C1 segment of cervical spinal cord (tissue), 14 donors: ENCODE results near the gene NUMBL.
"Not testable (repeated sequence)": the region's sequence is repeated elsewhere in the genome, so short reads cannot be mapped to it uniquely, and the experiment has no call there.

Experiments
- DNase-seq, 14 donors: peaks; one replicate each; lab custom pipeline; 2025; lab: John Stamatoyannopoulos, UW

The NUMBL gene

DNA sequence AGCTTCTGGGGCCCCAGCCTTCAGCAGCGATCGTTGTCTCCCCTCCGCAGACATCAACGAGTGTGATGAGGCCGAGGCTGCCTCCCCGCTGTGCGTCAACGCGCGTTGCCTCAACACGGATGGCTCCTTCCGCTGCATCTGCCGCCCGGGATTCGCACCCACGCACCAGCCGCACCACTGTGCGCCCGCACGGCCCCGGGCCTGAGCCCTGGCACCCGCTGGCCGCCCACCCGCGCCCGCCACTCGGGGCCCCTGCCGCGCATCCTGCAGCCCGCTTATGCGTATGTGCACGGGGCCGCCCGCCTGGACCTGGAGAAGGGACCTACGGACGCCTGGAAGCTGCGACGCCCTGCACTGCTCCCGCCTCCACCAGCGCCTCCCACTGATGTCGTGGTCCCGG is 61.1 kb downstream of the NUMBL start:
- no peak for DNase-seq

- no peak for DNase-seq
Observed at GRCh38 chr19:40627486-40628279, 62.8 kb downstream of the NUMBL start.

GRCh38 chr19:40626918-40627317 is 63.5 kb downstream of the NUMBL start:
- no peak for DNase-seq

GRCh38 chr19:40625406-40626120 is 64.9 kb downstream of the NUMBL start:
- DNase-seq = no peak

- DNase-seq = not testable (repeated sequence)
Observed at GRCh38 chr19:40624369-40625153, 65.9 kb downstream of the NUMBL start.

DNA sequence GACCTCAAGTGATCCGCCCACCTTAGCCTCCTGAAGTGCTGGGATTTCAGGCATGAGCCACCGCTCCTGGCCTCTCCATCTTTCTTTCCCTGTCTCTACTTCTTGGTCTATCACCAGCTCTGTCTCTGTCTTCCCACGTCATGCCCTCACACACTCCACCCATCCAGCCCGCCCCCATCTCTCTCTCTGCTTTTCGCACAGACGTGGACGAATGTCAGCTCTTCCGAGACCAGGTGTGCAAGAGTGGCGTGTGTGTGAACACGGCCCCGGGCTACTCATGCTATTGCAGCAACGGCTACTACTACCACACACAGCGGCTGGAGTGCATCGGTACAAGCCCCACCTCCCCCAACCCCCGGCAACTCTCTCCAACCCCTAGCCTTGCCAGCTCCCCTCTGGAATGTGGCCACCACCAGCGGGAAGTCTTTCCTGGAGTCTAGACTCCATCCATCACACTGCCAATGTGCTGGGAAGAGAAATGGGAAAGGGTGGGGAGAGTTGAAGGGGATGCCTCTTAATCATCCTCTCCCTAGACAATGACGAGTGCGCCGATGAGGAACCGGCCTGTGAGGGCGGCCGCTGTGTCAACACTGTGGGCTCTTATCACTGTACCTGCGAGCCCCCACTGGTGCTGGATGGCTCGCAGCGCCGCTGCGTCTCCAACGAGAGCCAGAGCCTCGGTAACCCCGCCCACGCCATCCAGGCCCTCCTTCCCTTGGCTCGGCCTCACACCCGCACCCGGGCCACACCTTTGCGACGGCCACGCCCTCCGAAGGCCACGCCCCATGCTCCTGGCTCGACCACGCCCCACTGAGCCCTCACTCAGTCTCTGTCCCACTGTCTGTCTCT is 66.8 kb downstream of the NUMBL start:
- DNase-seq = no peak

DNA sequence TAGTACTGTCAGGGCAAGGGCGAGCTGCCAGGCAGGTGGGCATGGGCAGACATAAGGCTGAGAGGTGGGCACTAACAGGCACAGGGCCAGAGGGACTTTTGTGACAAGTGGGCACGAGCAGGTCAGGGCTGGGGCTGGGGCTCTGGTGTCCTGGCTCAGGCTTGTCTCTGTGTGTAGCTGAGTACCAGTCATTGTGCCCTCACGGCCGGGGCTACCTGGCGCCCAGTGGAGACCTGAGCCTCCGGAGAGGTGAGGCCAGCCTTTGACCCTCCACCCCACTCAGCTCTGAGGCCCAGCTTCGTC is 67.7 kb downstream of the NUMBL start:
- DNase-seq = no peak

DNA sequence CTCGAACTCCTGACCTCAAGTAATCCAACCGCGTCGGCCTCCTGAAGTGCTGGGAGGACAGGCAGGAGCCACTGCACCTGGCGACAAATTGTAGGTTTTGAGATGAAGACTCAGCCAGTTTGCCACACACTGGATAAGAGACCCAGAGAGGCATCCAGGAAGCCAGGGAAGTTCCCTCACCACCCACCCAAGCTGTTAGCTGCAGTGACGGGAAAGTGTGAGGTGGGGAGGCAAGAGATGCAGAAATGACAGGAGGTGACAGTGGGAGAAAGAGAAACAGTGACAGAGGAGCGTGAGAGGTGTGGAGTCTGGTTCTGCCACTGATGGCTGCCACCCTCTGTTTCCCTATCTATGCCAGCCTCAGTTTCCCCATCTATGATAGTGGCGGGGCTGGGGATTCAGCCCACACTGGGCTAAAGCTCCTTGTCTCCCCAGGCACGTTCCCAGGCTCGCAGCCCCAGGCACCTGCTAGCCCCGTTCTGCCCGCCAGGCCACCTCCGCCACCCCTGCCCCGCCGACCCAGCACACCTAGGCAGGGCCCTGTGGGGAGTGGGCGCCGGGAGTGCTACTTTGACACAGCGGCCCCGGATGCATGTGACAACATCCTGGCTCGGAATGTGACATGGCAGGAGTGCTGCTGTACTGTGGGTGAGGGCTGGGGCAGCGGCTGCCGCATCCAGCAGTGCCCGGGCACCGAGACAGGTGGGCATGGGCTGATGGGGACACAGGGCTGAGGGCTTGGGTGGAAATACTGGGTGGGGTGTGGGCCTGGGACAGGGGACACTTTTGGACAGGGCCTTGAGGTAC is 68.3 kb downstream of the NUMBL start:
- DNase-seq = no peak

GRCh38 chr19:40621283-40621682 is 69.2 kb downstream of the NUMBL start:
- no peak for DNase-seq

GRCh38 chr19:40620161-40620485 is 70.3 kb downstream of the NUMBL start:
- no peak for DNase-seq

GRCh38 chr19:40619333-40620160 is 70.9 kb downstream of the NUMBL start:
- DNase-seq = no peak

- no peak for DNase-seq
Observed at GRCh38 chr19:40617961-40618360, 72.5 kb downstream of the NUMBL start.

- no peak for DNase-seq
Observed at GRCh38 chr19:40616941-40617340, 73.5 kb downstream of the NUMBL start.

DNA sequence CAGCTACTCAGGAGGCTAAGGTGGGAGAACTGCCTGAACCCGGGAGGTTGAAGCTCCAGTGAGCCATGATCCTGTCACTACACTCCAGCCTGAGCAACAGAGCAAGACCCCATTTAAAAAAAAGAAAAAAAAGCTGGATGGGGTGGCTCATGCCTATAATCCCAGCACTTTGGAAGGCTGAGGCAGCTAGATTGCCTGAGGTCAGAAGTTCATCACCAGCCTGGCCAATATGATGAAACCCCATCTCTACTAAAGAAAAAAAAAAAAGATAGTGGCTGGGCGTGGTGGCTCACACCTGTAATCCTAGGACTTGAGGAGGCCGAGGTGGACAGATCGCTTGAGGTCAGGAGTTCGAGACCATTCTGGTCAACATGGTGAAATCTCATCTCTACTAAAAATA is 74.3 kb downstream of the NUMBL start:
- no peak for DNase-seq
